Measurements from ENCODE around the gene PITRM1.
"Not testable (repeated sequence)": the region's sequence is repeated elsewhere in the genome, so short reads cannot be mapped to it uniquely, and the experiment has no call there.

PITRM1 gene

GRCh38 chr10:3172446-3173170 is at the start of gene PITRM1:
TSS of gene PITRM1 (minus strand) at chr10:3172782. CDS start at chr10:3172772, 10 bp downstream.
- peak; percentile 99 for DNase-seq (ENCODE audit: low spot score)

- DNase-seq (ENCODE audit: low spot score) = no peak
Measured at GRCh38 chr10:3222068-3222467, 49.5 kb upstream of the PITRM1 start.

- DNase-seq (ENCODE audit: low spot score) = not testable (repeated sequence)
Measured at GRCh38 chr10:3221601-3222000, 49.0 kb upstream of the PITRM1 start.

- no peak for DNase-seq (ENCODE audit: low spot score)
Measured at GRCh38 chr10:3220853-3221252, 48.3 kb upstream of the PITRM1 start.

GRCh38 chr10:3219021-3219628 is 46.5 kb upstream of the PITRM1 start:
- DNase-seq (ENCODE audit: low spot score) = not testable (repeated sequence)

GRCh38 chr10:3217853-3218252 is 45.3 kb upstream of the PITRM1 start:
- DNase-seq (ENCODE audit: low spot score) = no peak

- no peak for DNase-seq (ENCODE audit: low spot score)
Measured at GRCh38 chr10:3217301-3217700, 44.7 kb upstream of the PITRM1 start.

- no peak for DNase-seq (ENCODE audit: low spot score)
Measured at GRCh38 chr10:3215153-3215775, 42.7 kb upstream of the PITRM1 start.

- DNase-seq (ENCODE audit: low spot score) = no peak
Measured at GRCh38 chr10:3213758-3214515, 41.4 kb upstream of the PITRM1 start.

GRCh38 chr10:3213208-3213607 is 40.6 kb upstream of the PITRM1 start:
- no peak for DNase-seq (ENCODE audit: low spot score)

- DNase-seq (ENCODE audit: low spot score) = no peak
Measured at GRCh38 chr10:3210251-3210877, 37.8 kb upstream of the PITRM1 start.

- DNase-seq (ENCODE audit: low spot score) = no peak
Measured at GRCh38 chr10:3208481-3209406, 36.2 kb upstream of the PITRM1 start.

- DNase-seq (ENCODE audit: low spot score) = no peak
Measured at GRCh38 chr10:3207351-3207750, 34.8 kb upstream of the PITRM1 start.

- no peak for DNase-seq (ENCODE audit: low spot score)
Measured at GRCh38 chr10:3206511-3207157, 34.1 kb upstream of the PITRM1 start.

GRCh38 chr10:3203972-3204371 is 31.4 kb upstream of the PITRM1 start:
- DNase-seq (ENCODE audit: low spot score) = no peak

- DNase-seq (ENCODE audit: low spot score) = no peak
Measured at GRCh38 chr10:3203016-3203811, 30.6 kb upstream of the PITRM1 start.

GRCh38 chr10:3201796-3202195 is 29.2 kb upstream of the PITRM1 start:
- no peak for DNase-seq (ENCODE audit: low spot score)

- no peak for DNase-seq (ENCODE audit: low spot score)
Measured at GRCh38 chr10:3199488-3199887, 26.9 kb upstream of the PITRM1 start.

GRCh38 chr10:3198900-3199299 is 26.3 kb upstream of the PITRM1 start:
- no peak for DNase-seq (ENCODE audit: low spot score)
